Neuronal stem cell (in vitro differentiated cells): ENCODE measurements around the gene STX16.

Experiments
- DNase-seq: peaks from one replicate; pipeline ENCODE4 v3.0.0-alpha.2; 2013; ENCODE audit warnings: low spot score
- H2AFZ ChIP-seq: one replicate; pipeline ENCODE4 v1.6.1; 2013; ENCODE audit warnings: mild to moderate bottlenecking, low read length, inconsistent platforms
- H2AK5ac ChIP-seq: 2 replicates; pipeline ENCODE4 v1.6.1; 2013; ENCODE audit warnings: low read depth, mild to moderate bottlenecking, inconsistent platforms, low read length, moderate library complexity, mixed read lengths
- H2BK120ac ChIP-seq: 2 replicates; pipeline ENCODE4 v1.6.1; 2013; ENCODE audit warnings: low read depth, mild to moderate bottlenecking, inconsistent platforms, low read length, moderate library complexity, mixed read lengths
- H2BK12ac ChIP-seq: one replicate; pipeline ENCODE4 v1.6.1; 2013; ENCODE audit warnings: low read length, inconsistent platforms
- H2BK15ac ChIP-seq: 2 replicates; pipeline ENCODE4 v1.6.1; 2013; ENCODE audit warnings: mild to moderate bottlenecking, low read length, inconsistent platforms, mixed read lengths
- H2BK5ac ChIP-seq: one replicate; pipeline ENCODE4 v1.6.1; 2013; ENCODE audit warnings: inconsistent platforms, mild to moderate bottlenecking, low read length, moderate library complexity
- H3K14ac ChIP-seq: one replicate; pipeline ENCODE4 v1.6.1; 2013; ENCODE audit warnings: low read length, inconsistent platforms
- H3K18ac ChIP-seq: 2 replicates; pipeline ENCODE4 v1.6.1; 2013; ENCODE audit warnings: low read length, inconsistent platforms
- H3K23ac ChIP-seq: 2 replicates; pipeline ENCODE4 v1.6.1; 2013; ENCODE audit warnings: low read depth, mild to moderate bottlenecking, mixed read lengths, low read length, inconsistent platforms; ENCODE audit not compliant: poor library complexity
- H3K27ac ChIP-seq: replicated peaks from 3 replicates; pipeline ENCODE4 v1.5.1; 2013; ENCODE audit warnings: low read length, inconsistent platforms
- H3K27me3 ChIP-seq, 3 experiments: 2 replicates each; pipeline ENCODE4 v1.6.1; 2013; ENCODE audit warnings: low read length in 3 of 3, mild to moderate bottlenecking in 2 of 3, inconsistent platforms in 1 of 3, low read depth in 1 of 3, mixed read lengths in 1 of 3, moderate library complexity in 1 of 3; ENCODE audit not compliant: control insufficient read depth in 3 of 3, insufficient read depth in 3 of 3
- H3K36me3 ChIP-seq, 2 donors: replicated peaks in 1 of 2; 2 replicates each; pipeline ENCODE4 v1.6.1; 2013; ENCODE audit warnings: low read length in 2 of 2; ENCODE audit not compliant: control insufficient read depth in 2 of 2, insufficient read depth in 2 of 2
- H3K4ac ChIP-seq: 2 replicates; pipeline ENCODE4 v1.6.1; 2013; ENCODE audit warnings: inconsistent platforms, mild to moderate bottlenecking, low read length, moderate library complexity
- H3K4me1 ChIP-seq, 2 donors: 1 replicate in 1 of 2; 2 replicates in 1 of 2; pipeline ENCODE4 v1.6.1; 2013; ENCODE audit warnings: low read length in 2 of 2, low read depth in 1 of 2; ENCODE audit not compliant: control insufficient read depth in 2 of 2, insufficient read depth in 1 of 2
- H3K4me2 ChIP-seq: one replicate; pipeline ENCODE4 v1.6.1; 2013; ENCODE audit warnings: mild to moderate bottlenecking, low read length, inconsistent platforms; ENCODE audit not compliant: insufficient read depth, poor library complexity, severe bottlenecking
- H3K4me3 ChIP-seq, 2 donors: 2 replicates each; pipeline ENCODE4 v1.5.1; 2013; ENCODE audit warnings: low read length in 2 of 2, mild to moderate bottlenecking in 2 of 2, inconsistent platforms in 1 of 2, moderate library complexity in 1 of 2
- H3K79me1 ChIP-seq: one replicate; pipeline ENCODE4 v1.6.1; 2013; ENCODE audit warnings: low read depth, mild to moderate bottlenecking, inconsistent platforms, low read length, moderate library complexity
- H3K9ac ChIP-seq: one replicate; pipeline ENCODE4 v1.6.1; 2013; ENCODE audit warnings: mild to moderate bottlenecking, low read depth, low read length, inconsistent platforms; ENCODE audit not compliant: poor library complexity
- H3K9me3 ChIP-seq, 2 donors: replicated peaks in 1 of 2; 2 replicates each; pipeline versions ENCODE3 to v1.6.1; 2013; ENCODE audit warnings: low read length in 2 of 2, mild to moderate bottlenecking in 2 of 2, inconsistent platforms in 1 of 2, low read depth in 1 of 2, mixed read lengths in 1 of 2, moderate library complexity in 1 of 2; ENCODE audit not compliant: control insufficient read depth in 2 of 2, insufficient read depth in 1 of 2
- H4K8ac ChIP-seq: one replicate; pipeline ENCODE4 v1.6.1; 2013; ENCODE audit warnings: low read depth, mild to moderate bottlenecking, inconsistent platforms, low read length, moderate library complexity
- H4K91ac ChIP-seq: one replicate; pipeline ENCODE4 v1.6.1; 2013; ENCODE audit warnings: low read length, low read depth, mild to moderate bottlenecking, inconsistent platforms; ENCODE audit not compliant: poor library complexity
- whole genome bisulfite sequencing, 2 donors: extraction: QIAGEN DNeasy Blood & Tissue Kit; methylation state at CpG; one replicate each; pipeline ENCODE4 v1.1.7; 2013; ENCODE audit warnings: missing lambda C conversion rate in 2 of 2, mixed read lengths in 1 of 2; ENCODE audit not compliant: insufficient read length in 2 of 2, insufficient replicate concordance in 1 of 2; ENCODE audit errors: extremely low coverage in 2 of 2; 5-methylcytosine and 5-hydroxymethylcytosine counted together

Gene STX16

DNA sequence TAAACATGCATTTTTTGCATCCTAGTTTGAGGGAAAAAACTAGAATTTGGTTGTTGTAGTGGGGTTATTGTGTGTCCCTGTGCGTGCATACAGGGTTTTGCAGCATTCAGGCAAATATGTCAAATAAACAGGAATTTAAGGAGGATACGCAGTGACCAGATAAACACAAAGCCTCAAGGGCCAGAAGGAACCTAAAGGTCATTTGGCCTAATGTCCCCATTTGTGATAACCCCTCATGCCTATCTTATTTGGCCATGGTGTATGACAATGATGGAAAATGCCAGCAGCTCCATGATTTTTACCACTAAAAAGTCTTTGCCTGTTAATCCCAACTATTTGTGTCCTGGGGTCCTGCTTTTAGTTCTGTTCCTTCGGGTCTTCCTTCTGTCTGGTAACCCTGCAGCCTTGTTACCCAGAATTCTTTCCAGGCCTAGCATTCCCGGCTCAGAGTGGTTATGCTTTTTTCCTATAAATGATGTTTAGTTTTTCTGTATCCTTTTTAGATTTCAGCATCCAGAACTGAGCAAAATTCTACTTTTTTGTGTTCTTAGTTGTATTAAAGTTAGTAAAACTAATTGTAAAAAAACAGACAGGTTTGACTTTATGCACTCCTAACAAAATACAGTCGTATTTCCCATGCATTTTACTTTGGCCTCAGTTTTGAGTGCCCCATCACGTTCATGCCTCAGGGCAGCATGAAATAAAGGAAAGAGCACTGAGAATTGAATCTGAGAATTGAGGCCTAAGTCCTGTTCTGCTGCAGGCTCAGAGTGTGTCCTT is 4.4 kb downstream of the STX16 start:
- Histone ChIP-seq H2AFZ (no peak overlapping the region), H3K14ac (no peak overlapping the region), H3K4me3 (no peak overlapping the region), H3K23ac (no peak overlapping the region), H3K4ac (no peak overlapping the region), H3K4me2 (no peak overlapping the region), H2BK120ac (no peak overlapping the region), H4K91ac (no peak overlapping the region), H2BK12ac (no peak overlapping the region), H3K27me3 (no peaks in the 10 kb centered on the region), H3K9ac (no peak overlapping the region), H2AK5ac (no peak overlapping the region), H3K4me1 (peaks cover 4 to 17% of the 10 kb centered on the region in 2 donors), H3K36me3 (peaks cover 2 to 17% of the 10 kb centered on the region in 2 donors), H2BK15ac (no peak overlapping the region), H2BK5ac (no peak overlapping the region), H3K27ac (no peak overlapping the region), H3K9me3 (no peaks in the 10 kb centered on the region), H4K8ac (no peak overlapping the region), H3K18ac (no peak overlapping the region), H3K79me1 (peaks cover 2% of the 10 kb centered on the region)
- DNase-seq: no peak
- WGBS, 2 donors: no CpG with 5 or more reads among the region's 6 CpGs

DNA sequence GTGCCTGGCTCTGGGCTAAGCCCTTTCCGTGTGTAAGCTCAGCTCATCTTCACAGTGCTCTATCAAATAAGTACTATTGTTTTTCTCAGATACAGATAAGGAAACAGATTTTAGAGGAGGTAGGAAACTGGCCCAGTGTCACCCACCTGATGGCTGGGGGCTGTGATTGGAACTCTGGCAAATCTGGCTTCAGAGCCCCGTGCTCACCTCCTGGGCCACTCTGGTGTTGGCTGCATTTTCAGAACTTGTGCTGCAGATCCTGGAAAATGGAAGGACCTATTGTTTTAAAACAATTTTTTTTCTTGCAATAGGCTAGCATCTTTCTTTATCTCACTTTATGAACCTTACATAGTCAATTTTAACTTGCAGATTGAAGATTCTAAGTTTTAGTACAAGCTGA is 5.7 kb downstream of the STX16 start:
- Histone ChIP-seq H2BK120ac (no peak overlapping the region), H3K4me1 (peaks cover 4 to 17% of the 10 kb centered on the region in 2 donors), H3K27ac (no peak overlapping the region), H3K4me3 (no peak overlapping the region), H2BK5ac (no peak overlapping the region), H3K9ac (no peak overlapping the region), H3K79me1 (peaks cover 2% of the 10 kb centered on the region), H4K8ac (no peak overlapping the region), H3K23ac (no peak overlapping the region), H2BK15ac (no peak overlapping the region), H2BK12ac (no peak overlapping the region), H3K36me3 (peaks cover 4 to 30% of the 10 kb centered on the region in 2 donors), H4K91ac (no peak overlapping the region), H3K18ac (no peak overlapping the region), H2AK5ac (no peak overlapping the region), H3K27me3 (no peaks in the 10 kb centered on the region), H2AFZ (no peak overlapping the region), H3K9me3 (no peaks in the 10 kb centered on the region), H3K4me2 (no peak overlapping the region), H3K14ac (no peak overlapping the region), H3K4ac (no peak overlapping the region)
- no peak for DNase-seq
- no CpG with 5 or more reads among the region's 2 CpGs for WGBS, 2 donors

DNA sequence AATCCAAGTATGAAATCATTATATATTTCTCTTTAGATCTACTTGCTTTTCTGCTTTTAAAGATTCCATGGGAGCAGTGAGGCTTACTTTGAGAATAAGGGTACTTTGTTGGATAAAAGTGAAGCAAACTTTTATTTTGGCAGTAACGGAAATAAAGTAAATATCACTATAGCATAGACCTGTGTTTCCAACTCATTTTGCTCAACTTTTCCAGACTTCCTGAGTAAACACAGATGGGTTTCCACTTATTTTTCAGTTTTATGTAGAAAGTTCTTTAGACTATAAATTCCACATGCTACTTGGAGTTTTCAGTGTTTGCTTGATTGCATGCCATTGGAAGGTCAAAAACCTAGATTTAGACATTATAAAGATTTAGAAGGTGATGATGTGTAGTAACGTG is 6.2 kb downstream of the STX16 start:
- Histone ChIP-seq H3K36me3 (peaks cover 4 to 34% of the 10 kb centered on the region in 2 donors), H2BK15ac (no peak overlapping the region), H3K4me3 (no peak overlapping the region), H3K79me1 (peaks cover 2% of the 10 kb centered on the region), H3K4ac (no peak overlapping the region), H3K4me2 (no peak overlapping the region), H3K27me3 (no peaks in the 10 kb centered on the region), H3K9me3 (no peaks in the 10 kb centered on the region), H4K91ac (no peak overlapping the region), H3K23ac (no peak overlapping the region), H2BK12ac (no peak overlapping the region), H2AFZ (no peak overlapping the region), H3K4me1 (peaks cover 4 to 17% of the 10 kb centered on the region in 2 donors), H3K18ac (no peak overlapping the region), H4K8ac (no peak overlapping the region), H3K9ac (no peak overlapping the region), H2BK120ac (no peak overlapping the region), H2BK5ac (no peak overlapping the region), H2AK5ac (no peak overlapping the region), H3K27ac (no peak overlapping the region), H3K14ac (no peak overlapping the region)
- no peak for DNase-seq
- no CpG with 5 or more reads among the region's 2 CpGs for WGBS, 2 donors

DNA sequence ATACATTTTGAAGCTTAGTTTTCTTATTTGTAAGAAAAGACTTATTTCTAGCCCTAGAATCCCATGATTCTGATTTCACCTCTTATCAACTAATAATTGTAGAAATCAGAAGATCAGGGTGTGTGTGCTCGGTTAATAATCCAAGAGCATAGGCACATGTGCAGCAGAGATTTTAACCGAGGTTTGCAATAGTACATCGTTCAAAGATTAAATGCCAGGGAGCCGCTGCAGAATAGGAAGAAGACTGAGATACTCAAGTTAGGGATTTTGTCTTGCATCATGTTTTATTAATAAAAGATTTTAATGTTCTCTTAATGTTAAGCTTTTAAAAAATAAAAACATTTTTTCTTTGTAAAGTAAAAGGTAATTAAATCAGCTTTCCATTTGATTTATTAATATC is 6.9 kb downstream of the STX16 start:
- no CpG with 5 or more reads among the region's 4 CpGs for WGBS, 2 donors
- no peak overlapping the region for H3K23ac ChIP-seq
- no peak overlapping the region for H3K27ac ChIP-seq
- peaks cover 4 to 15% of the 10 kb centered on the region in 2 donors for H3K4me1 ChIP-seq
- no peak for DNase-seq
- H2BK120ac ChIP-seq: no peak overlapping the region
- H4K91ac ChIP-seq: no peak overlapping the region
- H2BK12ac ChIP-seq: no peak overlapping the region
- H3K79me1 ChIP-seq: peaks cover 2% of the 10 kb centered on the region
- no peak overlapping the region for H2BK15ac ChIP-seq
- H4K8ac ChIP-seq: no peak overlapping the region
- H3K14ac ChIP-seq: no peak overlapping the region
- no peak overlapping the region for H3K9ac ChIP-seq
- no peak overlapping the region for H3K4me3 ChIP-seq
- no peak overlapping the region for H3K4ac ChIP-seq
- no peak overlapping the region for H2AFZ ChIP-seq
- no peak overlapping the region for H2BK5ac ChIP-seq
- no peak overlapping the region for H2AK5ac ChIP-seq
- no peak overlapping the region for H3K4me2 ChIP-seq
- H3K27me3 ChIP-seq: no peaks in the 10 kb centered on the region
- H3K9me3 ChIP-seq: no peaks in the 10 kb centered on the region
- peaks cover 4 to 38% of the 10 kb centered on the region in 2 donors for H3K36me3 ChIP-seq
- no peak overlapping the region for H3K18ac ChIP-seq
